Skin of body (tissue), 2 donors: ENCODE data around the gene MGMT. TPM values are rescaled to one million over a fixed set of nuclear protein-coding genes. Genes with fewer than 3 reads are reported as not detected.
A peak's percentile ranks its signal among the peaks of the same experiment; 100 is the strongest.

ENCODE experiments used
- DNase-seq: peaks from one replicate; lab custom pipeline; 2025; lab: John Stamatoyannopoulos, UW
- total RNA-seq: library from RNA; depleted of rRNA; stranded (reverse); fragments of >200 nt; gene quantifications from one replicate; pipeline ENCODE4 v1.2.3, GENCODE V29; 2014

Gene MGMT
- total RNA-seq, 1 donor from 2014 or later, result 25.4 TPM

- no peak for DNase-seq
Observed at GRCh38 chr10:129450391-129450790, 16.6 kb upstream of the MGMT start.

GRCh38 chr10:129455625-129456024, 11.4 kb upstream of the MGMT start:
- DNase-seq, result no peak

- DNase-seq, result no peak
Observed at GRCh38 chr10:129459762-129460539, 7.1 kb upstream of the MGMT start.

GRCh38 chr10:129462257-129462795, 4.7 kb upstream of the MGMT start:
- no peak for DNase-seq

- no peak for DNase-seq
Observed at GRCh38 chr10:129464251-129464650, 2.8 kb upstream of the MGMT start.

GRCh38 chr10:129465796-129466702, 992 bp upstream of the MGMT start:
- DNase-seq, result no peak

- peak; percentile 56 for DNase-seq
Observed at GRCh38 chr10:129467359-129468064, 471 bp downstream of the MGMT start.

- no peak for DNase-seq
Observed at GRCh38 chr10:129468187-129468586, 1.1 kb downstream of the MGMT start.

- DNase-seq, result no peak
Observed at GRCh38 chr10:129470103-129470851, 3.2 kb downstream of the MGMT start.

GRCh38 chr10:129471447-129472175, 4.6 kb downstream of the MGMT start:
- no peak for DNase-seq

- no peak for DNase-seq
Observed at GRCh38 chr10:129472696-129473555, 5.9 kb downstream of the MGMT start.

- DNase-seq, result no peak
Observed at GRCh38 chr10:129474642-129475041, 7.6 kb downstream of the MGMT start.

GRCh38 chr10:129476431-129476830, 9.4 kb downstream of the MGMT start:
- no peak for DNase-seq

GRCh38 chr10:129477051-129477450, 10.0 kb downstream of the MGMT start:
- DNase-seq, result no peak

GRCh38 chr10:129481641-129482040, 14.6 kb downstream of the MGMT start:
- DNase-seq, result no peak

- no peak for DNase-seq
Observed at GRCh38 chr10:129483430-129484010, 16.5 kb downstream of the MGMT start.

GRCh38 chr10:129486805-129487204, 19.8 kb downstream of the MGMT start:
- no peak for DNase-seq

GRCh38 chr10:129491123-129491734, 24.2 kb downstream of the MGMT start:
- no peak for DNase-seq
